HG03066 (cell line): ENCODE measurements around the gene HS6ST2.
"Not testable (repeated sequence)": the region's sequence is repeated elsewhere in the genome, so short reads cannot be mapped to it uniquely, and the experiment has no call there.

ENCODE experiments used
- ATAC-seq: cut with Tn5 transposase; IDR thresholded peaks from one replicate; pipeline ENCODE4 v1.9.1; 2021; ENCODE audit warnings: low read depth; ENCODE audit not compliant: unreplicated experiment

Gene HS6ST2

GRCh38 chrX:132945055-132945599 is 13.3 kb downstream of the HS6ST2 start:
- not testable (repeated sequence) for ATAC-seq

DNA sequence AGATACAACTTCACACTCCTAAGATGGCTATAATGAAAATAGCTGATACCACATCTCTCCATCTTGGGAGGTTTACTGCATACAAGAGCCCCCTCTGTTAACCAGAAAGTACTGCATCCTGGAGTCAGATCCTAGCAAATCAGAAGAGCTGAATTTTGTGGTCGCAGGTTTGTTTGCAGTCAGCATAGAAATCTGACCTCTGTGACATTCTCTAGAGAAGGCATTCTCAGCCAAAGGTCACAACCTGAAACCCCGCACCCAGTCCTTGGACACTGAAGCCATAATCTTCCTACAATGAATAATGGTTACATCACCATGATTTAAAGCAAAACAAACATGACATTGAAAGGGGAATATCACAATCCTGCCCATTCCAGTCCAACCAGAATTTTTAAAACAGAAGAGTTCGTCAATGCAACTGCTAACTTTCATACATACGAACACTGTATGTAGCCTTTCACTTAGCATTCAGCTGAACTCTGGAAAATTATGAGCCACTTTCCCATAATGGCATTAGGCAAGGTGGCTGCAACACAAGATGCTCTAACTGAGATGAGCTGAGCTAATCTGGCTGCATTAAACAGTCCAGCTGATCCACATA is 17.6 kb downstream of the HS6ST2 start:
- no peak for ATAC-seq

GRCh38 chrX:132933170-132933569 is 25.3 kb downstream of the HS6ST2 start:
- no peak for ATAC-seq

GRCh38 chrX:132924426-132924825 is 34.0 kb downstream of the HS6ST2 start:
- ATAC-seq = no peak

DNA sequence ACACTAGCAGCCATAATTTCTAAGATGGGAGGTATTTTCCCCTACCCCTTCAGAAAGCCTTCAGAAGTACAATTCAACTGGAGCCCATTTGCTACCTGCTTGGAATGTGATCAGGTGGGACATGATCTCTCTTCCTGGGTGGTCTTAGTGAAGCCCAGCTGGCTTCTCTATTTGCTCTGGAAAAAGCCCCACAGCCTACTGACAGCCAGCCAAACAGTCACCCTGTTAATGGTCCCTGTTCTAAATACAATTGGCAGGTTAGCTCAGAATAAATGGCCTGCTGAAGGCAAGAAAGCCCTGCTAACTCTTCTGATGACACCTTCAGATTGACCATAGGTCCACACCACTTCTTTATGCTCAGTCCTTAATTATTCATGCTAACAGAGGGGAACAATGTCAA is 39.9 kb downstream of the HS6ST2 start:
- no peak for ATAC-seq

- ATAC-seq = no peak
Observed at GRCh38 chrX:132916349-132916748, 42.1 kb downstream of the HS6ST2 start.

- no peak for ATAC-seq
Observed at GRCh38 chrX:132909643-132910042, 48.8 kb downstream of the HS6ST2 start.

- ATAC-seq = no peak
Observed at GRCh38 chrX:132908891-132909290, 49.5 kb downstream of the HS6ST2 start.

- no peak for ATAC-seq
Observed at GRCh38 chrX:132900633-132901293, 57.7 kb downstream of the HS6ST2 start.

DNA sequence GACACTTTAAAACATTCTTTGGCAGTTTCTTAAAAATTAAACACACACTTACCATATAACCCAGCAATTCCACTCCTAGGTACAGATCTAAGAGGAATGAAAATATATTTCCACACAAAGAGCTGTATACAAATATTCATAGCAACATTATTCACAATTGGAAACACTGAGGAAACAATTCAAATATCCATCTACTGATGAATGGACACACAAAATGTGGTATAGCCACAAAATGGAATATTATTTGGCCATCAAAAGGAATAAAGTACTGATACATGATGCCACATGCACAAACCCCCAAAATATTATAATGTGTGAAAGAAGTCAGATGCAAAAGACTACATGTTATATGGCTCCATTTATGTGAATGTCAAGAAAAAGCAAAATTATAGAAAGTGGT is 70.9 kb downstream of the HS6ST2 start:
- no peak for ATAC-seq

DNA sequence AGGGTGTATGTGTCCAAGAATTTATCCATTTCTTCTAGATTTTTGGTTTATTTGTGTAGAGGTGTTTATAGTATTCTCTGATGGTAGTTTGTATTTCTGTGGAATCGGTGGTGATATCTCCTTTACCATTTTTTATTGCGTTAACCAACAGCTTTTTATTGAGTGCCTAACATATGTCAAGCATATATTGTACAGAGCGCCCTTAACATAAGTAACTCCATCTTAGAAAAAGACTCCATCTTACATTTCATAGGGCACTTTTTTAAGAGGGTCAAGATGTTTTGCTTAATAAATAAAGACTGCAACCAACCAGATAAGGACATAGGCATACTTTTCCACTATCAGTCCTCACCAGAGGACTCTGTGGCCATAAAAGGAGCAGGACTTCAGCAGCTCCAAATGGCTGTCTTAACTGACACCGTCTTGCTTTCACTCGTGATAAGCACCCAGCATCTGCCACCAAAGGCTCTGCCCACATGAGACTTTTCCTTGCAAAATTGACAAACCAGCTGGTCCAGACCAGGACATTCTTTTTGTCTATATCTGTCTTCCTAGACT is 75.0 kb downstream of the HS6ST2 start:
- no peak for ATAC-seq

- not testable (repeated sequence) for ATAC-seq
Observed at GRCh38 chrX:132880753-132881152, 77.7 kb downstream of the HS6ST2 start.

DNA sequence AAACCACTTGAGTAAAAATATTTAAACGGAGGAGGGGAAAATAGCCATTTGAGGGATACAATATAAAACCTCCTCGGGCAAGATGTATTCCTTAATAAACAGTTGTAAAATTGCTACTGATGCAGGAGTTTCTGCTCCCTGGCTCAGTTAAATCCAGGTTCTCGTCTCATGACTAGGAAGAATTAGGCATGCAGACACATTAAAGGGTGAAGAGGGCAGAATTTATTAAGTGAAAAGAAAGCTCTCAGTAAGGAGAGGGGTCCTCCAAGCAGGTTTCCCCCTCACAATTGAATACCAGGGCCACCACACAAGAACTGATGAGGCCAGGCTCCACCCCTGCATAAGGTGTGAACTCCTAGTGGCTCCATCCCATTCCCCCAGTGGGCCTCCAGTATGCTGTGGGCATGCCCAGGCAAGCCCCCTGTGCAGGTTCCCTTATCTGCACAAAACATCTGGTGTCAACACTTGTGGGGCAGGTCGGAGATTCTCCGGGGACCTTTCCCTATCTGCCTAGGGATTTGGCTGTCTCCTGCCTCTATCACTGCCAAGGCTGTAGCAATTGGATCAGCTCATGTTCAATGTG is 80.4 kb downstream of the HS6ST2 start:
- ATAC-seq = no peak

GRCh38 chrX:132876523-132877338 is 81.7 kb downstream of the HS6ST2 start:
- no peak for ATAC-seq

- no peak for ATAC-seq
Observed at GRCh38 chrX:132875650-132876522, 82.5 kb downstream of the HS6ST2 start.

DNA sequence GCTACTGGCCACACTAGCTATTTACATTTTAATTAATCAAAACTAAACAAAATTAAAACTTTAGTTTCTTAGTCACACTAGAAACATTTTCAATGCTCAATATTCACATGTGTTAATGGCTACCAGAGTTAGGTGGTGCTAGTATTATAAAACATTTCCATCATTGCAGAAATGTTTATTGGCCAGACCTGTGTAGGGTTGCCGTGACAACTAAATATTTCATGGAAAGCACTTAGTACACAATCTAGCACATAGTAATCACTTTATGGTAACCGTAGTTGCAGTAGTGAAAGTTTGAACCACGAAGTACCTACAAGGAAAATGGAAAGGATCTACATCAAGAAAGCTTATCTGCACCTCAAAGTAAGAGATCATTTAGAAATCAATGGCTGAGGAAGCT is 95.9 kb downstream of the HS6ST2 start:
- no peak for ATAC-seq

- no peak for ATAC-seq
Observed at GRCh38 chrX:132861076-132861475, 97.4 kb downstream of the HS6ST2 start.

DNA sequence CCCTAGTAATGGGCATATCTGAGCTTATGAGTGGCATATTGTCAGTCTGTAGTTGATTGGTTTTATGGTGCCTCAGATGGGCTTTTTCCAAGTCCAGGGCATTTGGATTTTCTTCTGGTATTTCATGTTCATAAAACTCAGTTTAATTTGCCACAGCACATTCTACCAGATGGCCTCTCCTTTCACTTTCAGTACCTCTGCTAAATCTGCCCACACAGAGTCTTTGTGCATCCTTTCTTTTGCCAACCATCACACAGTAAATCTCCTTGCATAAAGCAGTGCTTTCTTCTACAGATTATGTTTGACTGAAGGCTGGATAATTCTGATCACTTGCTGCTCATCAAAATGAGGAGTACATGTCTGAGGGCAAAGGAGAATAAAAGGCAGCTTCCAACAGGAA is 98.2 kb downstream of the HS6ST2 start:
- no peak for ATAC-seq

GRCh38 chrX:132858018-132858417 is 100.4 kb downstream of the HS6ST2 start:
- ATAC-seq = no peak
